Tibial nerve (tissue), 3 donors: ENCODE data around the gene ZNF543.

Source experiments
- POLR2A ChIP-seq, 2 donors: fragments of 450-650 bp; IDR thresholded peaks; one replicate each; pipeline ENCODE4 v1.6.1; 2017; ENCODE audit warnings: antibody characterized with exemption in 2 of 2, mild to moderate bottlenecking in 2 of 2, moderate library complexity in 2 of 2
- TF ChIP-seq, protein P1 (sequence below), 5 experiments: fragments of 200-600 bp in 3 of 5; fragments of 450-650 bp in 2 of 5; sonication (generic) in 3 of 5; IDR thresholded peaks; one replicate each; pipeline ENCODE4 v1.5.1; 2016 to 2019; ENCODE audit warnings: antibody characterized with exemption in 5 of 5, mild to moderate bottlenecking in 3 of 5, moderate library complexity in 2 of 5

DNA sequence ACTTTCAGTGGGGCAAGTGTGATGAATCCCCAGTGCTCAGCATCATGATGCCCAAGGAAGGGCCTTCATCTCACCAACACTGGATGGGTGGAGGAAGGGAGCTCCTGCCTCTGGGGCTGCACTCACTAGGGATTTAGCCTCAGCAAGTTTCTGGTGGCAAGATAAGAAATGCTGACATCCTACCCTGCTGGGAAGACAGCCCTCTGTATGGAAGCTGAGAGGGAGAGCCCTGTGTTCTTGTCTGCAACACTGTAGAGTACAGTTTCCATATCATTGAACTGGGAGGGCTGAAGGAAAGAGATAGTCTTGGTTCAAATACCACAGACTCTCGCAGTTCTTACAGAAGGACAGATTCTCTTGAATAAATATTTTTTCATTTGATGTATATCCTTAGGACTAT, 47.3 kb upstream of the ZNF543 start:
- TF ChIP-seq POLR2A (IDR thresholded peaks at IDR 0.05), result no peak
- TF ChIP-seq, protein P1, sequence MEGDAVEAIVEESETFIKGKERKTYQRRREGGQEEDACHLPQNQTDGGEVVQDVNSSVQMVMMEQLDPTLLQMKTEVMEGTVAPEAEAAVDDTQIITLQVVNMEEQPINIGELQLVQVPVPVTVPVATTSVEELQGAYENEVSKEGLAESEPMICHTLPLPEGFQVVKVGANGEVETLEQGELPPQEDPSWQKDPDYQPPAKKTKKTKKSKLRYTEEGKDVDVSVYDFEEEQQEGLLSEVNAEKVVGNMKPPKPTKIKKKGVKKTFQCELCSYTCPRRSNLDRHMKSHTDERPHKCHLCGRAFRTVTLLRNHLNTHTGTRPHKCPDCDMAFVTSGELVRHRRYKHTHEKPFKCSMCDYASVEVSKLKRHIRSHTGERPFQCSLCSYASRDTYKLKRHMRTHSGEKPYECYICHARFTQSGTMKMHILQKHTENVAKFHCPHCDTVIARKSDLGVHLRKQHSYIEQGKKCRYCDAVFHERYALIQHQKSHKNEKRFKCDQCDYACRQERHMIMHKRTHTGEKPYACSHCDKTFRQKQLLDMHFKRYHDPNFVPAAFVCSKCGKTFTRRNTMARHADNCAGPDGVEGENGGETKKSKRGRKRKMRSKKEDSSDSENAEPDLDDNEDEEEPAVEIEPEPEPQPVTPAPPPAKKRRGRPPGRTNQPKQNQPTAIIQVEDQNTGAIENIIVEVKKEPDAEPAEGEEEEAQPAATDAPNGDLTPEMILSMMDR (IDR thresholded peaks at IDR 0.05), result no peak
